Lower leg skin (tissue), 4 donors: Measurements from ENCODE around the gene ING4. TPM values are rescaled to one million over a fixed set of nuclear protein-coding genes. Genes with fewer than 3 reads are reported as not detected.

Source experiments
- DNase-seq, 2 donors: peaks; one replicate each; pipeline ENCODE4 v3.0.0-alpha.2; 2019; ENCODE audit warnings: low spot score in 2 of 2
- H3K4me3 ChIP-seq: fragments of 200-600 bp; sonication (generic); 2 replicates; pipeline ENCODE4 v1.5.1; 2017; ENCODE audit warnings: mild to moderate bottlenecking, low read depth; ENCODE audit not compliant: poor library complexity, severe bottlenecking
- CTCF ChIP-seq, 3 donors: fragments of 450-650 bp; IDR thresholded peaks; one replicate each; pipeline ENCODE4 v1.5.1; 2016; ENCODE audit warnings: antibody characterized with exemption in 3 of 3, mild to moderate bottlenecking in 3 of 3, moderate library complexity in 2 of 3
- POLR2A ChIP-seq, 2 donors: fragments of 450-650 bp; IDR thresholded peaks; one replicate each; pipeline ENCODE4 v1.6.1; 2016 to 2017; ENCODE audit warnings: antibody characterized with exemption in 2 of 2, mild to moderate bottlenecking in 1 of 2, moderate library complexity in 1 of 2
- WGBS, 2 donors: methylation state at CpG; one replicate each; pipeline ENCODE4 v1.1.5; 2018; 5-methylcytosine and 5-hydroxymethylcytosine counted together
- intact Hi-C: fragments of 100-400 bp; cut with DNase I; formaldehyde crosslinking; loops from one replicate; pipeline ENCODE4 v1.15.0; 2023; ENCODE audit warnings: low total_unique reads
- total RNA-seq, 4 donors: library from RNA; depleted of rRNA; stranded (reverse); fragments of >200 nt; gene quantifications; one replicate each; pipeline ENCODE4 v1.1.0, GENCODE V29; 2016

Gene ING4
- total RNA-seq, 4 donors from 2014 or later: 40.8 to 63.6 (median 56.0) TPM

DNA sequence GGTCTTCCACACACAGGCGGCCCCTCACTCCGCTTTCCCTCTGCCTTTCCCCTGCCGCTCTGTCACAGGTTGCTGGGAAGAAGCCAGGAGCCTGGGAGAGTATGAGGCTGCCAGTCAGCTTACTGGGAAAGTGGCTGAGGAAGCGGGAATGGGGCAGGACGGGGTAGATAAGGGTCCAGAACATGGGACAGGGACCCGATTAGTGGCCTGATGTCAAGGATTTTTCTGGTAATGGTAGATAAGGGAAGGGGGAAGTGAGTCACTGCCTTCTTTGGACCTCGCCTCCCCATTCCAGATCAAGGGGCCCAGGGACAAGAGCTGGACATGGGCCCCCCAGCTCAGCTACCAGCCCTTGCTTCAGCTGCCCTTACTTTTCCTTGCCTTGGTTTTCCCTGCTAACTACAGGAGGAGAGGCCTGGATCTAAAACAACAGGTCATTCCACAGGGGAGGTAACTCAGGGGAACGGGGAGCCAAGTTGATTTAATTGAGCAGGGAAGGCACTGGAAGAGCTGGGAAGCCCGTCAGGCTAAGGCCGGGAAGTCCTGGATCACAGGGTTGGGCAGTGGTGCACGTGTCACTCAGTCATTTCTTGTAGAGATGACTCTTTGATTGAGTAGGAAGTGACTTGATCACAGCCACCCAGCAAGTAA is 23.6 kb downstream of the ING4 start:
- no peak for TF ChIP-seq POLR2A (IDR thresholded peaks at IDR 0.05)
- TF ChIP-seq CTCF (IDR thresholded peaks at IDR 0.05): no peak
- no peak for DNase-seq
- H3K4me3 ChIP-seq: no peak overlapping the region
- intact Hi-C loops: no loop called here
- WGBS, 2 donors: 79% methylated on average over 11 of the region's 11 CpGs

DNA sequence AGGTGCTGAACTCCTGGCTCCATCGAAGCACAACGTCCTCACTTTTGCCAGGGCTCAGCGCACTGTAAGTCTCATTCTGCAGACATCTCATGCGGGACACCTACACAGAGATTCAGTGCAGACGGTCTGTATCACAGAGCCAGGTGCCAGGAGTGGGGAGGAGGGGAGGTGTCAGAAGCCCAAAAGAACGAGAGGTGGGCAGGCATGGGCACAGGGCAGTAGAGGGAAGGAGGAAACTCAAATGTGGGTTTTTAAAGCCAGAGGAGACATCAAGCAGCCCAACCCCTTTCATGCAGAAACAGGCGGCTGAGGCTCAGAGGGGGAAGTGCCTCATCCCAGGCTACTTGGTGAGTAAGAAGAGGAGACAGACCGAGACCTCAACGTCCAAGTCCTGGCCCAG is 24.6 kb downstream of the ING4 start:
- DNase-seq: no peak
- TF ChIP-seq CTCF (IDR thresholded peaks at IDR 0.05): no peak
- no peak for TF ChIP-seq POLR2A (IDR thresholded peaks at IDR 0.05)
- H3K4me3 ChIP-seq: no peak overlapping the region
- intact Hi-C loops: no loop called here
- 56 to 60% methylated on average over 9 of the region's 9 CpGs for WGBS, 2 donors

DNA sequence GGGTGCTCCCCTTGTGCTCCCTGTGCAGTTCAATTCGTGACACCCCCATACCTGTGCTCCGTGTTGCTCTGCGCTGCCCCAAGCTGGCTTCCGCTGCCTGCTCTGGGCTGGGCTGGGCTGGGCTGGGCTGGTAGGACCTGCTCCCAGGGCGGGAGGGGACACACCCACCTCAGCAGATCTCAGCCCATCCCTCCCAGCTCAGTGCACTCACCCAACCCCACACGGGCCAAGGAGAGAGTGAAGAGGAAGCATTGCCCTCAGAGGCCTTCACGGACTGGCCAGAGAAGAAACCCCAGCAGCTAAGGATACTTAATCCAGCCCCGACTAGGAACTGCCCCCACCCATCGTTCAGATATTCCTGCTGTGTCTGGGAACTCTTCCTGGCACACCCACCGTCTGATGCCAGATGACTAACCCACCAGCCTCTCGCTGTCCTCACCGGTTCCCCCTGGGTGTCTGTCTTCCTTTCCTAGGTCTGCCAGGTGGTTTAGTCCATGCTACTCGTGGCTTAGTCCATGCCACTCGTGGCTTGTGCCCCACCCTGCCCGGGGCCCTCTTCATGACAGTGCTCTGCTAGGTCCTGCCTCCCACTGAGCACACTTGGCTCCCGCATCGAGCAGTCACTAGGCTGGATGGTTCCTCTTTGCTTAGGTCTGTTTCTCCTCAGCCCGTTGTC is 26.9 kb downstream of the ING4 start, which contains the start of gene LPAR5:
Gene LPAR5 (minus strand): TSS at position 104 of the 676 bp plus-strand sequence. CDS start 14,711 bp downstream, outside the sequence.
- WGBS, 2 donors: 18 to 28% methylated on average over 18 of the region's 18 CpGs
- DNase-seq: peak; percentile 75 to 92
- intact Hi-C loops: no loop called here
- TF ChIP-seq CTCF (IDR thresholded peaks at IDR 0.05): no peak
- TF ChIP-seq POLR2A (IDR thresholded peaks at IDR 0.05): no peak
- H3K4me3 ChIP-seq: no peak within 1 kb of the TSS

DNA sequence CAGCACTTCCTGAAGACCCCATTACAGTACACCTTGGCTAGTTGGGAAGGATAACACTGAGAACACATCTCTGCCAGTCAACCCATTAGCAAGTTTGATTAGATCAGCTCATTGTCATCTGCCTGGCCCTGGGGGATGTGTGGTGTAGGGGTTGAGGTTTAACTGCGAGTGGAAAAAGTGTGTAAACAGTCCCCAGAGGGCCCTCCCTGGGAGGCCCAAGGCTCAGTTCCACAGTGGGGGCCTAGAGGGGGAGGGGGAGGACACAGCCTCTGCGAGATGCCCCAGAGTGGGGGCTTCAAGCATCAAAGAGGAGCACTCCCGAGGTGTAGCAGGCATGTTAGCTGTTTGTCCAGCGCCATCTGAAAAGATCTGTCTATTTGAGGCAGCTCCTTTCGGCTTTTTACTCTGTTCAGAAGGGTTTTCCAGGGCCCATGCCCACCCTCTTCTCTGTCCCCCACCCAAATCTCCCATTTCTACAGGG is 27.5 kb downstream of the ING4 start:
- DNase-seq: no peak
- no peak overlapping the region for H3K4me3 ChIP-seq
- 30 to 41% methylated on average over 5 of the region's 5 CpGs for WGBS, 2 donors
- intact Hi-C loops: no loop called here
- TF ChIP-seq CTCF (IDR thresholded peaks at IDR 0.05): no peak
- TF ChIP-seq POLR2A (IDR thresholded peaks at IDR 0.05): no peak

DNA sequence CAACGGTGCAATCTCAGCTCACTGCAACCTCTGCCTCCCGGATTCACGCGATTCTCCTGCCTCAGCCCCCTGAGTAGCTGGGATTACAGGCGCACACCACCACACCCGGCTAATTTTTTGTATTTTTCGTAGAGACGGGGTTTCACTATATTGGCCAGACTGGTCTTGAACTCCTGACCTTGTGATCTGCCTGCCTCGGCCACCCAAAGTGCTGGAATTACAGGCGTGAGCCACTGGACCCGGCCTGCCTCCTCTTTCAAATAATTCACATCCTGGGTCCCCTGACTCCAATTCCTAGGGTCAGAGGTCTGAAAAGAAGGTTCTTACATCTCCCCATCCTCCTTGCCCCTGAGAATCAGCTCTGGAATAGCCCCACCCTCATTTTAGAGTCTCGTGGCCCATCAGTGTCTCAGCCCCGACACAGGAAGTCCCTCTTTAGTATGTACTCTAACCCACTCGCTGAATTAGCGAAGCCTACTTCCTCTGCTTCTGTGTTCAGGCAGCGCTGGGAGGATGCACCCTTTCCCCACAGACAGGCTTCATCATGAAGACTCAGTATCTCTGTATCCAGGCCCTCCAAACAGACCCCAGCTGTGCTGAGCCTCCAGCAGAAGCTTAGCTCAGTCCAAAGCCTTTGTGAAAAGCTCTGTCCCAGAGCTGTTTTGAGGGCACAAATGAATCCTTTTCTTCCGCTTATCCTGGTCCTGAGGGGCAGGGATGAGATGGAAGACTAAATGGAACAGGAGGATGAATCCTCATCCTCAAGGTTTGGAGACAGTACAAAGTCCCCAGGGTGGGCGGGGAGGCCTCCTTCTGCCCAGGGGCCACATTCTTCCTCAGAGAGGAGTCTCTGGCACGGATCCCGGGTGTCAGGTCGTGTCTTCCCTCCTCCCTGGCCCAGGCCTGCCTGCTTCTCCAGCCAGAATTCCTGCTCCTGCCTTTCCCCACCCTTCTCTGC is 30.6 kb downstream of the ING4 start:
- 50 to 51% methylated on average over 21 of the region's 21 CpGs for WGBS, 2 donors
- H3K4me3 ChIP-seq: no peak overlapping the region
- TF ChIP-seq CTCF (IDR thresholded peaks at IDR 0.05) (no peak), POLR2A (IDR thresholded peaks at IDR 0.05) (no peak)
- peak in 1 of 2 donors; percentile 39 for DNase-seq
- intact Hi-C loops: no loop called here
